Adrenal gland (tissue), 5 donors: ENCODE results near the gene IQGAP1.

ENCODE experiments used
- CTCF ChIP-seq, 6 experiments: fragments of 450-650 bp in 4 of 6; fragments of 200-600 bp in 2 of 6; sonication (generic) in 1 of 6; IDR thresholded peaks; 1 replicate in 5 of 6; 2 replicates in 1 of 6; pipeline versions ENCODE4 v1.5.1 to v1.8.0; 2016 to 2021; ENCODE audit warnings: antibody characterized with exemption in 6 of 6, mild to moderate bottlenecking in 2 of 6, moderate library complexity in 1 of 6
- POLR2A ChIP-seq, 2 donors: fragments of 450-650 bp; IDR thresholded peaks; one replicate each; pipeline ENCODE4 v1.6.1; 2017; ENCODE audit warnings: antibody characterized with exemption in 2 of 2, mild to moderate bottlenecking in 2 of 2, moderate library complexity in 1 of 2
- donor health status: DM: no; HTN: no; CAD: no.

- TF ChIP-seq POLR2A (IDR thresholded peaks at IDR 0.05): no peak
- no peak for TF ChIP-seq CTCF (IDR thresholded peaks at IDR 0.05)
Observed at GRCh38 chr15:90422936-90423335, 34.9 kb downstream of the IQGAP1 start.
